GM12892 (cell line): ENCODE results near the gene ATPAF1.

Source experiments
- POLR2A ChIP-seq: IDR thresholded peaks from 2 replicates; pipeline ENCODE4 v1.6.1; 2011; ENCODE audit warnings: low read depth, low read length, control low read depth
- POLR2AphosphoS5 ChIP-seq: IDR thresholded peaks from 2 replicates; pipeline ENCODE4 v1.6.1; 2011; ENCODE audit warnings: low read depth, low read length, control low read depth

DNA sequence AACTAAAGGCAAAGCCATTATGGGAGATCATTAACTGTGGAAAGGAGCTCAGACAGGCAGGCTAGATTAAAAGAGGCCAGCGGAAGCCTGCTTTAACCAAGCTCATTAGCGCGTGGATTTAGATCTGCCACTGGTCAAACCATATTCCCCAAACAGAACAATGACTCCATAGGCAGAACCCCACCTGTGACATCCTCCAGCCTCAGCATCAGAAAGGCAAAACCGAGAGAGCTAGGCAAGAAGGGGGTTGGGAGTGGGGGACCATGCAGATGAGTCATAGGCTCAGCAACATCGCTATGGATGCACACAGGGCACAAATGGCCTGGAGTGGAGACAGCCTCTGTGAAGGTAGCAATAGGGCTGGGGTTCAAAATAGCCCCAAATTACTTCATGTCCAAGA is 84.7 kb downstream of the ATPAF1 start:
- no peak for TF ChIP-seq POLR2A
- TF ChIP-seq POLR2AphosphoS5, result no peak
